NCI-H1105 (cell line): ENCODE measurements around the gene ST3GAL6.

ENCODE experiments used
- DNase-seq: peaks from one replicate; lab custom pipeline; 2025; lab: John Stamatoyannopoulos, UW

ST3GAL6 gene

DNA sequence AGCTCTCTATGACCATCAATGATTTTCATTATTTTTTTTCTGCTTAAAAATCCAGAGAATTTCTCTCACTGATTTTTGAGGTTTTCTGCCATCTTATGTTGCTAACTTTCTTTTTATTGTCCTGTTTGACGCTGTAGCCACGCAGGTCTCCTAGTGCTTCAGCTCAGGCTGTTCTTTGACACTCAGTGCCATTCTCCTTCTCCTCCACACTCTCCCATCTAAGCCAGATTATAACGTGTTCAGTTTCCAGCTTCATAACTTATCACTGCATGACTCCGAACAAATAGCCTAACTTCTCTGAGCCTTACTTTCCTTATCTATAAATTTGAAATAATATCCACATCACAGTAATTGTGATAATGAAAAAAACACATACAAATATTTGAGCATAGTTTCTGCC, 22.8 kb upstream of the ST3GAL6 start:
- no peak for DNase-seq

DNA sequence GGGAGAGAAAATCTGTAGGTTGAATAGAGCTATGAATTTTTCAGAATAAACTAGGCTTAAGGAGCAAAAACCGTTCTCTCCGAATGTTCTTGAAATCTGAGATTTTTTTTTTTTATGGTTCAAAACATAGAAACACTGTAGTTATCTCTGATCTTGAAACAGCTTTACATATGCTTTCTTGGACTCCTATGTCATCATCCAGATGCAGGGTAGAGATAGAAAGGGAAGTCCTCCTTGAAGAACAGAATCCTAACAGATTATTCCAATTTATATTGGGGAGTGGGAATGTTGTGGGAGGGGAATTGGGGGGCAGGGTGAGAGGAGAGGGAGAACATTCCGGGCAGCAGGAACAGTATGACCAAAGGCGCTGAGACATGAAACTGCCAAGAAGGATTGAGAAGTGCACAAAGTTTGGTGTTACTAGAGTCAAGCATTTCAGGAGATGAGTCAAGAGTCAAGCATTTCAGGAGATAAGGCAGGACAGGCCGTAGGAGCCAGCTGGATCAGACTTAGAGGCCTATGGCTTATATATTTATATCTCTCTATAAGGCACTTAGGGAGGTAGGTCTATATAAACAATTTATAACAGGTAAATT, 21.9 kb upstream of the ST3GAL6 start:
- DNase-seq = no peak

DNA sequence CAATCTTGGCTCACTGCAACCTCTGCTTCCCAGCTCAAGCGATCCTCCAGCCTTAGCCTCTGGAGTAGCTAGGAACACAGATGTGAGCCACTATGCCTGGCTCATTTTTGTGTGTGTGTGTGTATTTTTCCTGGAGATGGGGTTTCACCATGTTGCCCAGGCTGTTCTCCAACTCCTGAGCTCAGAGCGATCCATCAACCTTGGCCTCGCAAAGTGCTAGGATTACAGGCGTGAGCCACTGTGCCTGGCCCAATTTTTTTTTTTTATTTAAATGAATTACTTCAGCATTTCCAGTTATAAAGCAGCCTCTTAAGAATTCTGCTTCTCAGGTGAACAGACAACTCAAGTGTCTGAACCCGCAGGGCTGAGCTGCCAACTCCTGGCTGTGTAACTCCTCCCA, 20.1 kb upstream of the ST3GAL6 start:
- no peak for DNase-seq

DNA sequence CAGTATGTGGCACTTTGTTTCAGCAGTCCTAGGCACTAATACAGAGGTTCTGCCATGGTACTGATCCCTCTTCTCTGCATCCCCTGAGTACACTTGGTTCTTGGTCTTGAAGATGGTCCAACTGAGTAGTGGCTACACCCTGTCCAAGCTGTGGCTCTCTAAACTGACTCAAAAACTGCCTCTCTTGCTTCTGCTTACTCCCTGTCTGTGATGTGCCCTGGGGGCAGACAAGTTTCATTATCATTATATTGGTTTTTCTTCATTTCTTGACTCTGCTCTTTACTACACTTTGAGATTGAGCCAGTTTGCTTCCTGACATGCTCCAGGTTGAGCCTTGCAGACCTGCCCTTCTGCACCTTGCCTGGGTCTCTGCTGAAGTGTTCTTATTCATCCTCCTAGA, 18.9 kb upstream of the ST3GAL6 start:
- DNase-seq = no peak

DNA sequence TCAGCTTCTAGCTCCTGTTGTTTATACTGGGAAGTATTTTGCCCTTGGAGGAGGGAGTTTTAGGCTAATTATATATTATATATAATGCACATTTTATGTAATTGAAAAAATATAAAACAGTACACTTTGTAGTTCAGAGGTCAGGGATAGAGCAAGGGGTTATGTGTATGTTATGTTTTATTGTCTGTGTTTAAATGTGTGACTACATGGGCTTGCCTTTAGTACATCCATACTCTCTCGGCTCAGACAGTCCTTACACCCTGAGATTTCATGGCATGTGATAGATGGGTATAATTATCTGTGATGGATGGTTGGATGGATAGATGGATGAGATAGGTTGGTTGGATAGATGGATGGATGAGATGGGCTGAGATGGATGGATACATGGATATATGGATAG, 17.4 kb upstream of the ST3GAL6 start:
- no peak for DNase-seq

DNA sequence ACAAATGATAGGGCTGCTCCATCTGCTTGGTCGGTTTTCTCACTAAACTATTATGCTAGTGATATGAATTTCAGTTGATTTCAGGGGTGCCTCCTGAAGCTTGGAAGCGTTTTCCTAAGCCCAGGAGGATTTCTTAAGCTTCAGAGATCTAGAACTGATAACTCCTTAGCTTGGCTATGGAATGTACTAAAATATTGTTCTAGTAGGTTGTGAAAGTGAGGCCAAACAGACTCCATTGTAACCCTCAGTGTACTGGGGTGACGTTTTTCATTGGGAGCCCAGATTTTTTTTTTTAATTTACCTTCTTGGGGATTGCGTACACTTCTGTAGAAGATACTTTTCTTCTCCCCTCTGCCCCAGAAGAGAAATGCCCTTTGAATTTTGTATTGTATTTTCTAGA, 17.0 kb upstream of the ST3GAL6 start:
- no peak for DNase-seq

DNA sequence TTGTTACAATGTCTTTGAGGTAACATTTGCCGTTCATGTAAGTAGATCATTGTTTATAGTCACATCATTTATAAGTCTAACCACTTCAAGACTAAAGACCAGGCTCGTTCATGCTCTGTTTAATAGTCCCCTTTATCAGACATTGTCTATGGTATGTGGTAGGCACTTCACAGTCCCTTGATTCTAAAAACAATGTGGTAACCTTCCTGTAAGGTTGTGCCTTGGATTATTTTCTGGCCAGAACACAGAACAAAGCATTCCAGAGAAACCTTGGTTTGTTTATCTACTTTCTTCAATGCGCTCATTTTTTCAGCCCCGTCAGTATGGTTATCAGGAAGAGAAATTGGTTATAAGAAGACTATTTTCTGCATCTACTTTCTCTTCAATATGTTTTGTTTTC, 16.3 kb upstream of the ST3GAL6 start:
- no peak for DNase-seq

DNA sequence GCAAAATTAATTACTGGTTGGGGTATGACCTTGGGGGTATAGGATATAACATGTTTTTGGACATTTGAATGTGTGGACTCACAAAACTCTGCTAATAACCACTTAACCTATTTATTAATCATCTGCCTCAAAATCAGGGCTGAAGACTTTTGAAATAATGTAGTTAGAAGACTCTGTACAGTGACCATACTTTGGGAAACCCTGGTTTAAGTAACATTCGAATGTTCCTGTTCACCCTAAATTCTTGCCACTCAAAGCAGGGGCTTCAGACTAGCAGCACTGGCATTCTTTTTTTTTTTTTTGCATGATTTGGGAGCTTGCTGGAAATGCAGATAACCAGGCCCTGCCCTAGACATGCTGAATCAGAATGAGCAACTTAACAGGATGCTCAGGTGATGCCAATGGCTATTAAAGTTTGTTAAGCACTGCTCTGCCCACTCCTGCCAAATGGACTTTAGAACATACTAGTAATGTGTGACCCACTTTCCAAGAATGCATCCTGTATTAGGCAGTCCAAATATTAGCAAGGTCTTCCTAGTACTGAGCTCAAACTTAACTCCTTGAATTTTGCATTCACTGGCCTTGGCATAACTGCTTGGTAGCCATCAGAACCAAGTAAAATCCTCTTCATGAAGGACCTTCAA, 12.7 kb upstream of the ST3GAL6 start:
- no peak for DNase-seq

DNA sequence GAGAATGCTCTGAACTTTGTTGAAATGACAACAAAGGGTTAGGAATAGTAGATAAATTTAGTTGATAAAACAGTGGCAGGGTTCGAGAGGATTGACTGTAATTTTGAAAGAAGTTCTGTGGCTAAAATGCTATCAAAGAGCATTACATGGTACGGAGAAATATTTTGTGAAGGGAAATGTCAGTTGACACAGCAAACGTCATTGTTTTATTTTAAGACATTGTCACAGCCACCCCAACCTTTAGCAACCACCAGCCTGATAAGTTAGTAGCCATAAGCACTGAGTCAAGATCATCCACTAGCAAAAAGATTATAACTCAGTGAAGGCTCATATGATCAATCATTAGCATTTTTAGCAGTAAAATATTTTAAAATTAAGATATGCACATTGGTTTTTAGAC, 8.7 kb upstream of the ST3GAL6 start:
- no peak for DNase-seq

DNA sequence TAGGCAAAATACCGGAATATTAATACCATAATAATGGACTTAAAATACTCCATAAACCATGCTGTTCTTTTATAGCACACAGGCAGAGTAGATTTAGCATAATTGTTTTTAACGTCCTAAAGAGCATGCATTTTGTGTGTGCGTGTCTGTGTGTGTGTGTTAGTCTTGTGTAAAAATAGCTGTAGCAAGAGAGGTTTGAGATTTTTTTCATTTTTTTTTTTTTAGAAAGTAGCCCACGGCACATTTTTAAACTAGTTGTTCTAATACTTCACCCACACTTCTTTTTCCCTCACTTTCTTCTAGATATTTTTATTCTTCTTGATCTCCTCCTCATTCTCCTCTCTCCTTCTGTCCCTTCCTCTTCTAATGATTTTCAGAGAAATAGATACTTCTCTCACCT, 7.5 kb upstream of the ST3GAL6 start:
- no peak for DNase-seq

DNA sequence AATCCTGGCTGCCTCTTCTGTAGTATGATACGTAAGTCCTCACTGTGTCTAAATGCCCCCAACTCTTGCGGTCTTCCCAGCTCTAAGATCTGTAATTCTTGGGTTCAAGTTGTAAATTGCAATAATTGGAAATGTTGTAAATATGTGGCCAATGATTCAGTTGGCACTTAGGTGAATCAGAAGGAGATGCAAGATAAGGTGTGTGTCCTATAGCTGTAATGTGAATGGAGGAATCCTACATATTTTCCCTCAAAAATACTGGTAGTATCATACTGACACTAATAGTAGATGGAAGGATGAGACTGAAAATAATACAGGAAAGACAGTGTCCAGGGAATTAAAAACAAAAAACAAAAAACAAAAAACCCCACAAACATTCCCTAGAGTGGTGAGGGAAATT, 3.5 kb upstream of the ST3GAL6 start:
- no peak for DNase-seq

DNA sequence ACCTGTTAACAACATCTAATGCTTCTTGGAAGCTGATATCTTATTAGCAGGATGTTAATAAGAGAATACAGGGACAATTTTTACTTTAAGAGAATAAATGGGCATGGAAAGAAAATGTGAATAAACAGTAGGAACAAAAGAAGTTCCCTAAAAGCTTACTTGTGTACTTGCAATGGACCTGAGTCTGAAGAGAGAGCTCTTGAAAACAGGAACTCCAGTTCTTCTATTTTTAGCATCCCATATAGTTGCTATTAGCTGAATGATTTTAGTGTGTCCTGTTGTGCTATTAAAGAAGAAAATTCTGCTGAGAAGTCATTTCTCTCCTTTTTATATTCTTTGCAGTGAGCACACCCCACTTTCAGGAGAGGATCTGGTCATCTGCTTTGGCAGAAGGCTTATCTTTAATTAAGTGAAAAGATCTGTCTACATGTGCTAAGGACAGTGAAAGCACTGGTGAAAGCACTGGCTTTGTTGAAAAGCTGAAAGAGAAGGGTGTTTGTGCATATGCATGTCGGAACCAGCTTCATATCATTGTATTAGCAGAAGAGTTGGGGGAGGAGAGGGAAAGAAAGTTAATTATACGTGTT, 1.4 kb upstream of the ST3GAL6 start:
- no peak for DNase-seq

DNA sequence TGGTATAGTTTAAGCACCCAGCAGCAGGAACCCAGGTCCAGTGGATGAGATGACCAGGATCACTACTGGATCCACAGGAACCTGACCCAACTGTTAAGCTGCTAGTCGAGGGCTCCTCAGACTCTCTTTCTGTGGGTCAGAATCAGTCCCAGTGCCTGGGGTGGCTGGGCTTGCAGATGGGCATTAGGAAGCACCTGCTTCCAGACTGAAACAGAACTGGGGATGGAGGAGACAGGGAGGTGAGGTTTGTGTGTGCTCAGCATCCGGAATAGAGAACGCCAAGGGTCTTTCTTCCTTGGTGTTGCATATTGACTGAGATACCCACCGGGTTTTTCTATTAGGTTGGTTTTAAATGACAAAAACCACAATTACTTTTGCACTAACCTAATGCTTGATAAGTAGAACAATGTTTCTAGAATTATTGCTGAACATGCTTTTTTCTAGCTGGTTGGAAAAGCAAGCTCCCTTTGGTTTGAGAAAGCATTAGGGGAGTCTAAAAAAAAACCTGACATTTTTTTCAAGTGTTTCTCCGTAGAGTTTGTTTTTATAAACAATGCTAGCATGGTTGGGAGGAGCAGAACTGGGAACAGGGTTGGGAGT, 779 bp downstream of the ST3GAL6 start:
- no peak for DNase-seq

DNA sequence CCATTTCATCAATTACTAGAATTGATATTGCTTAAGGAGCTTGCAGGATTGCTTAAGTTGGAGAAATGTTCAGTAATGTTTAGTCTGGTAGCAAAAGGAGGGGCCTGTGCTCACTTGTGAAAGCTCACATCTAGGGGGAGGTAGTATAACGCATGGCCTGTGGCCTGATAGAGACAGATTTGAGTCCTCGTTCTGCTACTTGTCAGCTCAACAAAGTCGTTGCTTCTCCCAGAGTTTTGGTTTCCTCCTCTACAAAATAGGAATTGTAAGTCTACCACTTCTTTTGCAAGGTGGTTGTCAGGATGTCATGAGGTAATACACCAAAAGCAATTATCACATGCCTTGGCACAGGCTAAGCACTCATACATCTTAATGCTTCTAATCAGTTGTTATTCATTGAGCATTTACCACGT, 1.3 kb downstream of the ST3GAL6 start:
- no peak for DNase-seq

DNA sequence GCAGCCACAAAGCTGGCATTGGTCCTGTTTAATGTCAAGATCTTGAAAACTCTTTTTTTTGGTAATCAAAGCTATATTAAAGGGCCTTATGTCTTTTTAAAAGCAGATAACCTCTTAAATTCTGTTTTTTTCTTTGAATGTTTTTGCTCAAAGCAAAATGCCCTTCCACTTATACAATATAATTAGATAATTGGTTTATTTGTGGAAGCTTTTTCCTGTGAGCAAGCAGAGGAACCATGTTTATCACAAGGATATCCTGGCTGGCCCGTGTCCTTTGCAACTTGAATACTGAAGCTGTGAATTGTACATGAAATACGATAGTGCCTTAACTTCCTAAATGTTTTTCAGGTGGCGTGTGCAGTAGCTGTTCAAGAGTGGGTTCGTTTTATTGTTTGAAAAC, 2.6 kb downstream of the ST3GAL6 start:
- no peak for DNase-seq

DNA sequence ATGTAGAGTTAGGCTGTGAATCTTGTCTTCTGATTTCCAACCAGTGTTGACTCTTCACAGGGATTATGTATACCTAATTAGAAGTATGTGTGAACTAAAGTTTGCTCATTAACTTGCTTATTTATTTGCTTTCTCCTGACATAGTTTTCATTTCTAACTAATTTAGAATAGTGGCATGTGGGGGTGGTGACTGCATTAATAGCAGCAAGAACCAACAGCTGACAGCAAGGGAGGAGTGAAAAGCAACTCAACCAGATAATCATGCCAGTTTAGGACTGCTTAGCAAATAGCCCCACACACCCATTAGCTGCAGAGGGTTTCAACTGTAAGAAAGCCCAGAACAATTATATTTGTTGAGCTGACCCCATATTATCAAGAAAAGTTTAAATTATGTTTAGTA, 3.8 kb downstream of the ST3GAL6 start:
- no peak for DNase-seq

DNA sequence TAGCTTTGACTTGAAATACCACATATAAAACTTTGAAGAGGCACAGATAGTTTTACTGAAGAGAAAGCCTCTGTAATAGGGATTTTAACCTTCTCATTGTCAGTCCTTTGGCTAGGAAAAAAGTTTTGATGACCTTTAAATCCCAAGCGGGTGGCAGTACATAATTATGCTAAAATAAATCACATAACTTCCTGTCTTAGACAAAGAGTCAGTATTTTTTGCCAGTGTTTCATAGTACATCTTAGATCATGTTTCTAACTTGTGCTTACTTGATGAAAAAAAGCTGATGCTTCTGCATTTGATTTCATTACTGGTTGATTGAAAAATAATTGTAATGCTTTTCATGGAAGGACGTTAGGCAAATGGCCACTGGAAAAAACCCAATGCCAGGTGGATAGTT, 5.8 kb downstream of the ST3GAL6 start:
- no peak for DNase-seq

DNA sequence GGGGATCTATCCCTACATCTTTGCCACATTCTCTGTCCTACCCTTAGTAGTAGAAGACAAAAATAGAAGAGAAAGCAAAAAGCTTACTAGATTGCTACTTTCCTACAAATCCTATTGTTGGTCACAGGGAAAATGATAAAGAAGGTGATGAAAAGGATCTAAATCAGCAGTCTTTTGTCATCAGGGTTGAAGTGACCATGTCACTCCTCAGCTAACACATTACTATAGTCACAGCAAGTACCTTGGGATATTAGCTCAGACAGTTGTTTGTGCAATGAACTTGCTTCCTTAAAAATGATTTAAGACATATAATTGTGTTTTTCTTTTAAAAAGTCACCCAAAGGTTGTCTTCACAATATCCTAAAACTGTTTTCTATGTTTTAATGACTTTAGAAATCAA, 6.3 kb downstream of the ST3GAL6 start:
- no peak for DNase-seq

DNA sequence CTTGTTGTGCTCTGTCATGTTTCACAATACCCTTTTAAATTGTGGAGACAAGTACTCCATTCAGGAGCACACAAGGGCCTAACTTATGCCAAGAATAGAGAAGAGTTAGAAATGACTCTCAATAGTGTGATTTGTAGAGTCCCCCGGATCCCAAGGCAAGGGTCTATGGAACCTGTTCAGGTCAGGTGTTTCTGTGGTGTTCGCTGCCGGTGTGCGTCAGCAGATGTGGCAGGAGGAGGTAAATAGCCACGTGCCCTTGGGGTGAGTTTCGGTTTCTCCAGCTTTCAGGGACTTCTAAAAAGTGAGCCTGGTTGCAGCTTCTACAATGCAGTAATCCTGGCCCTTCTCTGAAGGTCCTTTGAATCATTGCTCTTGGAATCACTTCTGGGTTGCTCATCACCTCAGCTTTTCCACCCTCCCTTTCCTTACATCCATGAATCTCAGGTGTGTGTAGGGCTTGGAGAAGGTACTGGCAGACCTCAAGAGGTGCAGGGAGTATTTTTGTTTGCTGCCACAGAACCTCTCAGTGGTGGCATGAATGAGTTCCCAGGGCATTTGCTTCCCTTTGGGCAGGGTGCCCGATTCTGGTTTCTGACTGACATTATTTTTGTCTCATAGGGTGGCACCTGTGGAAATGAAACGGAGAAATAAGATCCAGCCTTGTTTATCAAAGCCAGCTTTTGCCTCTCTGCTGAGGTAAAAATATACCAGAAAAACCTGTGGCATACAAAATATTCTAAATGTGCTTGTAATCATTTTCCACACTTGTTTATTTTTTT, 7.3 kb downstream of the ST3GAL6 start:
- no peak for DNase-seq

DNA sequence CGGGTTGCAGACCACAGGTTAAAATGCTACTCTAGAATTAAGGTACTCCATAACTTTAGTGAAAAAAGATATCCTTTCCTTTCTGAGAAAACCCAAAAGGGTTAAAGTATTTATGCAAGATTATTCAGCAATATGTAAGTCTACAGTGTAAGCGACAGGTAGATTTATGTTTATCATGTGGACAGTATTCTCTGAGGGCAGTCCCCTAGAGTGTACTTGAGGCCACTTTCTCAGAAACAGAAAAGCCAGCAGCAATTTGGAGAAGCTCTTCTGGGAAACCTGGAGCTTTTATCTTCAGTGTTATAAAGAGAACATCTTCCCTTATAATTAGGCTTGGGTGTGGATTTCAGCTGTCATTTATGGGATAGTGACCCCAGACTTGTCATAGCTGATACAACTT, 8.9 kb downstream of the ST3GAL6 start:
- DNase-seq = no peak

DNA sequence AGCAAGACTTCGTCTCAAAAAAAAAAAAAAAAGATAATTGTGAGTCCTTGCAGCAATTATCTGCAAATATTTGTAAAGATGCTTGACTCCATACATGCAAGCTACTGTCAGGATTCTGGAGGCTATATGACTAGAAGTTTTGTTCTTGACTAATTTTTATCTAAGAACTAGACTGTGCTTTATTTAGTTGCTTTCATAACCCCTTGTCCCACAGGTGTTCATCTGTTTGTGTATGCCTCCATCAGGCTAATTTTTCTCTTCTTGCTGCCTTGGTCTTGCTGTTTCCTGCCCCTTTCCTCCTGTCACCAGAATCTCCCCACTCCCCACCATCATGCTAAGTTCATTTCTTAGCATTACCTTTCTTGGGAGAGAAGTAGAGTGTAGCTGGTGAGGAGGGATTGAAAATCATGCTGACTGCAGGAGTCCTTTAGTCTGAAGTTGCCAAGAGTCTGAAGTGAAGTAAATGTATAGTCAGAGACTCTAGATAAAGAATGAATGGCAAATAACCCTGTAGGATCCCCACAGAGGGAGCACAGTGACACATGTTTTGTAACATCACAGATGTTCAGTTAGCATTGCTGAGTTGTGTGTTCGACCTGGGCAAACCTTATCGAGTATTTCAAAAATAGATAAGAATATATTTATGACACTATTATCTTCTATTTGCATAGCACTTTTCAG, 12.5 kb downstream of the ST3GAL6 start:
- no peak for DNase-seq

DNA sequence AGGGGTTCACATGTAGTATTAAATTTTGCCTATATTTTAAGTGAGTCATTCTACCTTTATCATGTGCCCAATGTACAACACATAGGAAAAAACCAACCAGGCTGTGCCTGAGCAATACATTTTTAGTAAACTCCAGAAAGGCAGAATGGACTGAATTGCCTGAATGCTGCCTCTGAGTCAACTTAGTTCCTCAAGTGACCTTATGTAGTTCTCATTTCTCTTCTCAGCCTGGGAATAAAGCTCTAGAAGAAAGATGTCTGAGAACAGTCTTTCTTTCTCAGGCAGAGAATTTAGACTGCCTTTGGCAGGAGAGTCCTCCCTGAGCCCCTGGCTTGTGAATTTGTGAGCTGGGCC, 13.0 kb downstream of the ST3GAL6 start:
- DNase-seq = no peak
